Caki2 (cell line): ENCODE measurements around the gene PRKAB2. TPM values are rescaled to one million over a fixed set of nuclear protein-coding genes. Genes with fewer than 3 reads are reported as not detected.
A peak's percentile ranks its signal among the peaks of the same experiment; 100 is the strongest.
"Not testable (repeated sequence)": the region's sequence is repeated elsewhere in the genome, so short reads cannot be mapped to it uniquely, and the experiment has no call there.

Experiments used
- DNase-seq: peaks from one replicate; pipeline ENCODE4 v3.0.0-alpha.2; 2015; ENCODE audit warnings: low read depth
- in situ Hi-C: cut with HindIII; loops from 2 replicates; pipeline ENCODE4 v1.10.0; 2016; ENCODE audit warnings: low sequenced_read_pairs, low pct_unique_long_range_greater_than_20kb, mixed read lengths
- total RNA-seq: library from RNA; depleted of rRNA; stranded (reverse); fragments of >200 nt; shearing (Covaris generic); gene quantifications from 2 replicates; pipeline ENCODE4 v1.2.3, GENCODE V29; 2014; ENCODE audit warnings: low replicate concordance

The PRKAB2 gene
- total RNA-seq, 1 experiment from 2014 or later: 19.7 TPM

- in situ Hi-C loops: no loop called here
Observed at GRCh38 chr1:147189514-147189913, 17.2 kb upstream of the PRKAB2 start.

GRCh38 chr1:147185432-147185831, 13.2 kb upstream of the PRKAB2 start:
- in situ Hi-C loops: no loop called here

More at GRCh38 chr1:147189514-147189913, 17.2 kb upstream of the PRKAB2 start:
- DNase-seq: no peak

GRCh38 chr1:147177611-147178380, 5.5 kb upstream of the PRKAB2 start:
- in situ Hi-C loops: no loop called here
- DNase-seq: no peak

More at GRCh38 chr1:147185432-147185831, 13.2 kb upstream of the PRKAB2 start:
- no peak for DNase-seq

GRCh38 chr1:147171399-147172167, 687 bp downstream of the PRKAB2 start:
- in situ Hi-C loops: no loop called here
- DNase-seq: peak; percentile 30

- DNase-seq: no peak
- in situ Hi-C loops: no loop called here
Observed at GRCh38 chr1:147169840-147170674, 2.2 kb downstream of the PRKAB2 start.

- in situ Hi-C loops: no loop called here
- no peak for DNase-seq
Observed at GRCh38 chr1:147169171-147169570, 3.1 kb downstream of the PRKAB2 start.

GRCh38 chr1:147168626-147169058, 3.6 kb downstream of the PRKAB2 start:
- in situ Hi-C loops: no loop called here
- no peak for DNase-seq

GRCh38 chr1:147167365-147167764, 4.9 kb downstream of the PRKAB2 start:
- in situ Hi-C loops: no loop called here
- peak; percentile 71 for DNase-seq

GRCh38 chr1:147163019-147163418, 9.3 kb downstream of the PRKAB2 start:
- in situ Hi-C loops: no loop called here
- no peak for DNase-seq

- in situ Hi-C loops: no loop called here
- DNase-seq: no peak
Observed at GRCh38 chr1:147162093-147162492, 10.2 kb downstream of the PRKAB2 start.

GRCh38 chr1:147157116-147157515, 15.2 kb downstream of the PRKAB2 start:
- in situ Hi-C loops: not testable (repeated sequence)

GRCh38 chr1:147156642-147157041, 15.6 kb downstream of the PRKAB2 start:
- no peak for DNase-seq
- in situ Hi-C loops: no loop called here

More at GRCh38 chr1:147157116-147157515, 15.2 kb downstream of the PRKAB2 start:
- DNase-seq: not testable (repeated sequence)

GRCh38 chr1:147152772-147153171, 19.5 kb downstream of the PRKAB2 start:
- no peak for DNase-seq
- in situ Hi-C loops: no loop called here

GRCh38 chr1:147151244-147151643, 21.0 kb downstream of the PRKAB2 start:
- no peak for DNase-seq
- in situ Hi-C loops: no loop called here

GRCh38 chr1:147142886-147143285, 29.4 kb downstream of the PRKAB2 start:
- in situ Hi-C loops: no loop called here
- DNase-seq: no peak

GRCh38 chr1:147130721-147131120, 41.5 kb downstream of the PRKAB2 start:
- DNase-seq, in situ Hi-C loops: not testable (repeated sequence)

GRCh38 chr1:147129116-147129873, 43.0 kb downstream of the PRKAB2 start:
- in situ Hi-C loops: no loop called here
- no peak for DNase-seq

- in situ Hi-C loops: no loop called here
Observed at GRCh38 chr1:147124266-147124665, 48.0 kb downstream of the PRKAB2 start.

More at GRCh38 chr1:147124266-147124665, 48.0 kb downstream of the PRKAB2 start:
- no peak for DNase-seq
